T47D (cell line): Measurements from ENCODE around the gene SRSF4.
A peak's percentile ranks its signal among the peaks of the same experiment; 100 is the strongest.
"Not testable (repeated sequence)": the region's sequence is repeated elsewhere in the genome, so short reads cannot be mapped to it uniquely, and the experiment has no call there.

Experiments used
- DNase-seq, 2 experiments: peaks; one replicate each; pipeline versions ENCODE4 v3.0.0 to v3.0.0-alpha.2; 2011 to 2012; ENCODE audit warnings: low read depth in 1 of 2, low spot score in 1 of 2
- JUND ChIP-seq: IDR thresholded peaks from 2 replicates; pipeline ENCODE4 v1.6.1; 2012; ENCODE audit warnings: low read depth
- in situ Hi-C: cut with HindIII; loops from 2 replicates; pipeline ENCODE4 v1.10.0; 2016; ENCODE audit warnings: low sequenced_read_pairs, low pct_unique_long_range_greater_than_20kb

Gene SRSF4

GRCh38 chr1:29123053-29123886 lies 58.4 kb downstream of the SRSF4 start:
- DNase-seq, result no peak
- in situ Hi-C loops, result no loop called here
- TF ChIP-seq JUND, result no peak

DNA sequence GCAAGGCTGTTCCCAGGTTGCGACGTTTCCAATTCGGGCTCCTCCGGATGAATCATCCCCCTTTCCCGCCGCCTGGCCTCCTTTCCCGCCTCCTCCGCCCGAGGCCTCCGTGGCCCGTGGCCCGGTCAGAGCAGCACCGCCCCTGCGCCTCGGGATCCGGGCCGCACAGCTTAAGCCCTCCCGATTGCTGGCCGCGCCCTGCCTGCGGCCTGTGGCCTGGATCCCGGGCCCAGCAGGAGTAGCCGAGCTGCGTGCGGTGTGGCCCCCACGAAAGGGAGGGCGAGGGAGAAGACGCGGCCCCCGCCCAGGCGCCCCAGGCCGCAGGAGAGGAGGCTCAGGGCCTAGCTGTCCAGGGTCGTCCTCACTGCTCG lies 59.0 kb downstream of the SRSF4 start:
- peak in 1 of 2 experiments; percentile 21 for DNase-seq
- in situ Hi-C loops, result no loop called here
- no peak for TF ChIP-seq JUND

- in situ Hi-C loops, result no loop called here
- DNase-seq, result peak in 1 of 2 experiments; percentile 16
- TF ChIP-seq JUND, result no peak
These were observed 59.6 kb downstream of the SRSF4 start for GRCh38 chr1:29121936-29122681.

DNA sequence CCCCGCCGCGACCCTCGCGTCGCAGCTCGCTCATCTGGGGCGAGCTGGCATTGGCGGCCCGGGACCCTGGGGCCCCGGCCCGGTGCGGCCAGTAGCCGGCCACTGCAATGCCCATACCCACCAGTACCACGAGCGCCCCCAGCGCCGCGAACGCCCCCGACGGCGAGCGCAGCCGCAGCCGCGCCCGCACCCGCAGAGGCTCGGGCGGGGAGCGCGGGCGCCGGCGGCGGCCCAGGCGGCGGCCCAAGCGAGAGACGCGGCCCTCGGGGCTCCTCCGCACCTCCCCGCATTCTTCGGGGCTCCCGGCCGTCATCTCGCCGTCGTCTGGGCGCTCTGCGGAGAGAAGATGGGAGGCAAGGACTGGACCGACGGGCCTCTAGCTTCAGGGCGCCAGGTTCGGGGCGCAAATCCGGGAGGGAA lies 60.2 kb downstream of the SRSF4 start:
- in situ Hi-C loops, result no loop called here
- no peak for TF ChIP-seq JUND

DNA sequence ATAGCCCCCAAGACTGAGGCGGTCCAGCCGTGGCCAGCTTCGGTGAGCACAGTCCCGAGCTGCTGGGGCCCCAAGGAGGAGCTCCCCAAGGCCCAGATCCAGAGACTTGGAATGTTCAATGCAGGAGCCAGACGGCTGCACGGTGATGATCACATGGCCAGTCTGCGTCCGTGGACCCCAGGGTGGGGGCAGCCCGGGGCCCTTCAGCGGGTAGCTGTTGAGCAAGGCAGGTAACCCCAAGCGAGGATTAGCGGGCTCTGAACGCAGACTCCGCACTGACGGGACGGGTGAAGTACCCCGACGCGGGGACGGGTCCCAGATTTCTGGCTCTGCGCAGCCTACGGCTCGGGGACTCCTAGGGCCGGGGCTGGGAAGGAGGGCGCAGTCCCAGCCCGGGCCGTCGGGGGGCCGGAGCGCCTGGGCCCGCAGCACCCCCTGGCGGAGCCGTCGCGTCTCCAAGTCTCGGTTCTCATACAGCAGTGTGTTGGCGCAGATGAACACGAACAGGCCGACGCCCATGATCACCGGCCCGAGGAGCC lies 60.7 kb downstream of the SRSF4 start:
- in situ Hi-C loops, result no loop called here
- TF ChIP-seq JUND, result no peak
- DNase-seq, result no peak

More for the DNA sequence above, 60.2 kb downstream of the SRSF4 start:
- DNase-seq, result no peak

DNA sequence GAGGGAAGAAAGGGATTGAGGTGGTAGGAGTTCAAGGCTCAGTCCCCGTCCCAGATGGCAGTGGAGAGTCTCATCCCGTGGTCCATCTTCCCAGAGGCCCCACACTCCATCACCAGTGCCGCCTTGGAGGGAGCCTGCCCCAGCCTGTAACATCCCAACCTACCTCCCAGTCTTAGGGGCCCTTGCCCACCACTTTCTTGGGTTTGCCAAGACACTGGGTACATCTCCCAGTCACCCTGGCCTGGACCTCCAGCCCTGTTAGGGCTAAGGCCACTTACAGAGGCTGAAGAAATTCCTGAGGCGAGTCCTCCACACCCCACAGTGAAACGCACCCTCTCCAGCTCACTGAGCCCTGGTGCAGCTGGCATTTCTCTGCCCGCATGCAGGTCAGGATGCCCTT lies 61.3 kb downstream of the SRSF4 start:
- no peak for TF ChIP-seq JUND
- in situ Hi-C loops, result no loop called here
- no peak for DNase-seq

DNA sequence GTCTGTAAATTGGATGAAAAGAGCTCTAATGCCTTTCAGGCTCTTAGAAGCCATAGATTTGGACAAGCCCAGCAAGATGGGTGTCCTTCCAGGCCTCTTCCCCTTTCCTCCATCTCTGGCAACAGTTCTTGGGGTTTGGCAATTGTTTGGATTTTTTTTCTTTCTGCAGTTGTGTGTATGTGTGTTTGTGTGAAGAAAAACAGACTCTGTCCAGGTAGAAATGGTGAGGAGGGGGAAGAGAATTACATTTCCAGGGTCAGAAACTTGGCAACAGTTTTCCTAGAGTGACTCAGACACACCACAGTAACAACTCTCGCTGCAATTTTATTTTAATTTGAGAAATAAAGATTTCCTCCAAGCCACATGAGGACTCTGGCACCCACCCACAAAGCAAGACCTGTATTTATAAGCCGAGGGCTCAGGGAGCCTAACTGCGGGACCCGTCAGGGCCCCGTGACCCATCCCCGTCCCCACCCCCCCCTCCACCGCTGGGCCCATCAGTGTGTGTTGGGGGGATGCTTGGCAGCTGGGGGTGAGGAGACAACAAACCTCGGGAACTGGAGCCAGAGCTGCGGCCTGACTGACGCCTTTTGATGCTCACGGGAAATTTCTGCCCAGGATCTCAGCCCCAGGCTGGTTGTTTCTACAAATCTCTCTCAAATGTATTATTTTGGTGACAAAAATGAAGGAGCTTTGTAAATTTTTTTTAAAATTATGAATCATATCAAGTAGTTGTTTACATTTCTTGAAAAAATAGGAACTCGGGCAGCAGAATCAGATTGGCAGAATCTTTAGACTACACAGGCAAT lies 62.4 kb downstream of the SRSF4 start:
- TF ChIP-seq JUND, result no peak
- in situ Hi-C loops, result no loop called here
- DNase-seq, result no peak

GRCh38 chr1:29117381-29117780 lies 64.3 kb downstream of the SRSF4 start:
- in situ Hi-C loops, result no loop called here
- TF ChIP-seq JUND, result no peak

GRCh38 chr1:29114654-29115053 lies 67.0 kb downstream of the SRSF4 start:
- DNase-seq, result no peak
- in situ Hi-C loops, result no loop called here
- TF ChIP-seq JUND, result no peak

More at GRCh38 chr1:29117381-29117780, 64.3 kb downstream of the SRSF4 start:
- DNase-seq, result no peak

DNA sequence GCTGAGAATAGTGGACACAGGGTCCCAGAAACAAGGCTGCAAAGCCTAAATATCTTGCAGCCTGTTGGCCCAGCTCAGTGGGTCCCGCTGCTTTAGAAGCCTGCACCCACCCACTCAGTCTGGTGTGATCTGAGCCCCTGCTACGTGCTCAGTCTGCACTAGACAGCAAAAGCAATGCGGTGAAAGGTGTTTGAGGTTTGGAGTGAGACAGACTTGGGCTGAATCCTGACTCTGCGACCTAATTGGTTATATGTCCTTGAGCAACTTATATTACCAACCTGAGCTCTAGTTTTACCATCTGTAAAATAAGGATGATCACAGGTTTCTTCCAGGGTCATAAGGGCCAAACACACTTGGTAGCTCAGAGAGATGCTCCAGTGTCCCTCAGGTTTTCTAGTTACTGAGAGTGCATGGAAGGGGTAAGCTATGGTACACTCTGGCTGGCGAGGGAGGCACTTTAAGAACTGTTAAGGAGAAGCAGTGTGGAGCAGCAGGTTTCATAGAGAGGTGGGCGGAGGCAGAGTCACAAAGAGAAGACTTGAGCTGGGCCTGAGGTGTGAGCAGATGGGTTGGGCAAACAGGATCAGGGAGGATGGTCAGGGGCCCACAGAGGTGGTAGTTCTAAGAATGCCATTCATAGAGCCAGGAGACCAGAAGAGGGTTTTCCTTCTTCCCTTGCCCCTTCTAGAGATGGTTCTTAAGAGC lies 68.1 kb downstream of the SRSF4 start:
- TF ChIP-seq JUND, result no peak
- DNase-seq, result no peak
- in situ Hi-C loops, result no loop called here

DNA sequence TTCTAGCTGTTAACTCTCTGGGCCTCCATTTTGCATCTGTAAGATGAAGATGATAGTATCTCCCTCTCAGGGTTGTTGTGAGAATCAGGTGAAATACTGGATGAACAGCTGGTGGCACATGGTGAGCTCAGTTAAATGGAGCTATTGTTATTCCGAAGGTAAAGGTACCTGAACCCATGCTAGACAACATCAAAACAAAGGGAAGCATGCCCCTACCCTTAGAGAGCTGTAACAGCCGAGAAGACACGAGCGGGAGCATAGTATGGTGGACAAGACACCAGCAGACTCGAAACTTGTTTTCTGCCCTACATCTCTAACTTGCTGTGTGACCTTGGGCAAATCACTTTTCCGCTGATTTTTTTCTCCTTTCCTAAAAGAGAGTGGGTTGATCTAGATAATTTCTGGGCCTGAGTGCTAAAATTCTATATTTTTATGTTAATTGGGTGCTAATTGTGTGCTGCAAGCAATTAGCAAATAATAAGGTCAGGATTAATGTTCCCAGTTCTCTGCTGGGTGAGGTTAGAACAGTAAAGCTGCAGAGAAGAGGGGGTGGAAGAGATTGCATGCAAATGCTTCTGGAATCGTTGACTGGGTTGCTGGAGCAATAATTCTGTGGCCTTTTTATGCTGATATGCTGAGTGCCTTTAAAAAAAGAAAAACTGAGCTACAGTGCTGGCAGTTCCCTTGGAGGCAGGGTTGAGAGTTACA lies 68.8 kb downstream of the SRSF4 start:
- no peak for DNase-seq
- in situ Hi-C loops, result no loop called here
- no peak for TF ChIP-seq JUND

- in situ Hi-C loops, DNase-seq: not testable (repeated sequence)
These were observed 73.7 kb downstream of the SRSF4 start for GRCh38 chr1:29108041-29108440.
